HepG2 (cell line): ENCODE results near the gene IZUMO4. TPM values are rescaled to one million over a fixed set of nuclear protein-coding genes. Genes with fewer than 3 reads are reported as not detected.

Source experiments
- ATAC-seq: fragments of 200-7000 bp; cut with Tn5 transposase; 3 replicates; pipeline ENCODE4 v1.9.1; 2020; ENCODE audit warnings: mild to moderate bottlenecking, moderate library complexity
- BruUV-seq: library from RNA; stranded (reverse); fragments of 400-500 nt; replicated peaks from 2 replicates; lab custom pipeline; 2021; lab: Mats Ljungman, UMichigan
- CTCF ChIA-PET: fragments of 300-600 bp; formaldehyde crosslinking; extraction: SDS; loops from one replicate; lab custom pipeline; 2021; ENCODE audit warnings: low total read pairs, inconsistent platforms, low intra/inter-chr PET ratio; lab: Yijun Ruan, JAX
- POLR2A ChIA-PET: fragments of 350-600 bp; sonication (Branson Sonifier 250); formaldehyde crosslinking; loops from one replicate; lab custom pipeline; 2020; ENCODE audit warnings: antibody characterized with exemption, inconsistent platforms; lab: Yijun Ruan, JAX
- DNase-seq: peaks from one replicate; pipeline ENCODE4 v3.0.0-alpha.2; 2015; ENCODE audit warnings: low spot score
- FAIRE-seq: peaks from 3 replicates; lab custom pipeline; 2011; peaks lifted over from hg19 to GRCh38; lab: Jason Lieb, UNC
- H2AFZ ChIP-seq: one replicate; pipeline ENCODE4 v1.6.1; 2011; ENCODE audit warnings: low read length, inconsistent platforms
- H3K27ac ChIP-seq: fragments of 300-600 bp; 3 replicates; pipeline ENCODE4 v1.8.0; 2011; ENCODE audit warnings: mixed run types, mild to moderate bottlenecking, mixed read lengths, low read length, inconsistent platforms; ENCODE audit not compliant: insufficient read depth; ENCODE audit errors: extremely low read length
- H3K27me3 ChIP-seq, 2 experiments: fragments of 200-600 bp in 1 of 2; 2 replicates in 1 of 2; 3 replicates in 1 of 2; pipeline versions ENCODE4 v1.6.0 to v1.8.0; 2011; ENCODE audit warnings: low read length in 2 of 2, mild to moderate bottlenecking in 2 of 2, moderate library complexity in 2 of 2, inconsistent platforms in 1 of 2; ENCODE audit not compliant: insufficient read depth in 2 of 2, control insufficient read depth in 1 of 2
- H3K36me3 ChIP-seq, 2 experiments: fragments of 200-600 bp in 1 of 2; replicated peaks in 1 of 2; 2 replicates in 1 of 2; 3 replicates in 1 of 2; pipeline versions ENCODE4 v1.5.1 to v1.8.0; 2011; ENCODE audit warnings: low read length in 2 of 2, inconsistent platforms in 1 of 2; ENCODE audit not compliant: insufficient read depth in 2 of 2, control insufficient read depth in 1 of 2
- H3K4me1 ChIP-seq: 2 replicates; pipeline ENCODE4 v1.5.1; 2012; ENCODE audit warnings: low read length, inconsistent platforms; ENCODE audit not compliant: insufficient read depth
- H3K4me2 ChIP-seq: 2 replicates; pipeline ENCODE4 v1.6.0; 2011; ENCODE audit warnings: low read depth, low read length, inconsistent platforms
- H3K4me3 ChIP-seq, 3 experiments: fragments of 200-600 bp in 1 of 3; sonication (generic), shearing (Covaris generic) in 1 of 3; replicated peaks in 1 of 3; 2 replicates each; pipeline ENCODE4 v1.5.1; 2011 to 2016; ENCODE audit warnings: low read length in 3 of 3, inconsistent platforms in 2 of 3, low read depth in 2 of 3, mild to moderate bottlenecking in 2 of 3, control low read depth in 1 of 3, mixed read lengths in 1 of 3; ENCODE audit not compliant: insufficient read depth in 1 of 3
- H3K79me2 ChIP-seq: one replicate; pipeline ENCODE4 v1.6.1; 2011; ENCODE audit warnings: low read length, inconsistent platforms; ENCODE audit not compliant: insufficient read depth
- H3K9ac ChIP-seq: 2 replicates; pipeline ENCODE4 v1.6.0; 2011; ENCODE audit warnings: mild to moderate bottlenecking, low read depth, low read length, inconsistent platforms; ENCODE audit not compliant: insufficient read depth
- H3K9me3 ChIP-seq: 2 replicates; pipeline ENCODE4 v1.5.1; 2012; ENCODE audit warnings: mild to moderate bottlenecking, low read length
- H4K20me1 ChIP-seq: 2 replicates; pipeline ENCODE4 v1.6.0; 2011; ENCODE audit warnings: inconsistent platforms, mild to moderate bottlenecking, low read length, moderate library complexity; ENCODE audit not compliant: insufficient read depth
- ARHGAP35 ChIP-seq: sonication (generic); formaldehyde crosslinking; IDR thresholded peaks from 2 replicates; pipeline ENCODE4 v1.9.0; 2022; ENCODE audit warnings: mild to moderate bottlenecking, inconsistent platforms, moderate library complexity, missing genetic modification reagents, borderline replicate concordance
- FOXP1 ChIP-seq, 2 experiments: fragments of 450-650 bp in 1 of 2; IDR thresholded peaks; 2 replicates each; pipeline ENCODE4 v1.6.1; 2017 to 2018; ENCODE audit warnings: antibody characterized with exemption in 1 of 2
- PAWR ChIP-seq: sonication (generic); formaldehyde crosslinking; IDR thresholded peaks from 2 replicates; pipeline ENCODE4 v1.4.0; 2020; ENCODE audit warnings: missing genetic modification reagents, mild to moderate bottlenecking, borderline replicate concordance
- RAD21 ChIP-seq: fragments of 450-650 bp; formaldehyde crosslinking; IDR thresholded peaks from 2 replicates; pipeline ENCODE4 v1.5.0; 2020; ENCODE audit warnings: mild to moderate bottlenecking
- ZNF569 ChIP-seq: sonication (generic); formaldehyde crosslinking; IDR thresholded peaks from 2 replicates; pipeline ENCODE4 v1.5.0; 2020; ENCODE audit warnings: mild to moderate bottlenecking, missing genetic modification reagents, moderate library complexity, borderline replicate concordance
- ZNF746 ChIP-seq: sonication (generic); formaldehyde crosslinking; IDR thresholded peaks from 2 replicates; pipeline ENCODE4 v1.8.0; 2022; ENCODE audit warnings: mild to moderate bottlenecking, missing genetic modification reagents
- WGBS: methylation state at CpG from one replicate; pipeline ENCODE4 v1.1.6; 2017; ENCODE audit warnings: low lambda C conversion rate; 5-methylcytosine and 5-hydroxymethylcytosine counted together
- in situ Hi-C: cut with HindIII; loops from 2 replicates; pipeline ENCODE4 v1.10.0; 2017; ENCODE audit warnings: low pct_unique_long_range_greater_than_20kb; ENCODE audit not compliant: extremely low pct_ligation_motif_present
- intact Hi-C: fragments of 100-400 bp; cut with micrococcal nuclease; formaldehyde crosslinking; loops from one replicate; pipeline ENCODE4 v1.10.0; 2022; ENCODE audit not compliant: unreplicated experiment
- polyA plus RNA-seq, 8 experiments: library from polyadenylated mRNA; depleted of rRNA in 3 of 8; stranded (reverse) in 7 of 8; unstranded in 1 of 8; fragments of >200 nt; fragmentation: Illumina TruSeq in 4 of 8; extraction: Trizol in 4 of 8; gene quantifications; 2 replicates each; pipeline versions ENCODE4 v1.2.1 to v1.2.3, GENCODE V29; 2011 to 2016; ENCODE audit warnings: low read depth in 4 of 8, missing spikeins in 1 of 8, mixed read lengths in 1 of 8; ENCODE audit not compliant: insufficient read depth in 1 of 8
- total RNA-seq, 5 experiments: library from RNA; depleted of rRNA; stranded (reverse); fragments of >200 nt; fragmentation: Illumina TruSeq; extraction: Trizol; gene quantifications; 2 replicates each; pipeline ENCODE4 v1.2.3, GENCODE V29; 2016; ENCODE audit warnings: low read depth in 1 of 5
- TF ChIP-seq, protein P1 (sequence below): IDR thresholded peaks from 2 replicates; pipeline ENCODE4 v1.6.1; 2016; ENCODE audit warnings: missing compliant biosample characterization, missing genetic modification reagents, borderline replicate concordance

The IZUMO4 gene
- total and polyA plus RNA-seq, 2 of the 13 experiments (the other 11 are each of a cell fraction or from before 2014, with no cell fraction given), result 0.77 to 3.9 TPM

DNA sequence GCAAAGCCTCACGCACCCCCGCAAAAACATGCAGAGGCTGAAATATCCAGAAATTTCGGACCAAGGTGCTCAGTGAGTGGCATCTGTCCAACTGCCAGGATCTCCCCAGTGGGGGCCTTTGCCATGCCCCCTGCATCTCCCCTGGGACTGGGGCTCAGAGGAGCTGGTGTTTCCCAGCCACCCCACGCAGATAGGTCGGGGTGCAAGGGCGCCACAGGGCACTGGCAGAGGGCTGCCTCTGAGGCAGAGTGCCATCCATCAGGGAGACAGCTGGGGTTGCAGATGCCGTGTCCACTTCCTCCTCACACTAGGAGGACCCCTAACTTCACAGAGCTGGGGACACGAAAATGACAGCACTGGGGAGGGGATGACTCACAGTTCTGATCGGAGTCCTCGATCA, 26.3 kb downstream of the IZUMO4 start:
- CTCF ChIA-PET, result no interaction called here
- no peaks in the 10 kb centered on the region for H3K27me3 ChIP-seq
- intact Hi-C loops, result no loop called here
- DNase-seq, result no peak
- no peak overlapping the region for H2AFZ ChIP-seq
- H3K4me1 ChIP-seq, result no peaks in the 10 kb centered on the region
- no peak overlapping the region for H3K9ac ChIP-seq
- WGBS, result 90% methylated on average over 3 of the region's 10 CpGs
- no peak for FAIRE-seq
- H3K4me3 ChIP-seq, result no peak overlapping the region
- no peak overlapping the region for H3K4me2 ChIP-seq
- in situ Hi-C loops, result no loop called here
- ATAC-seq, result no peak
- H3K36me3 ChIP-seq, result peaks cover 34 to 73% of the 10 kb centered on the region in 2 experiments
- no TSS peak for BruUV-seq
- no peaks in the 10 kb centered on the region for H3K79me2 ChIP-seq
- H3K27ac ChIP-seq, result no peak overlapping the region
- no peaks in the 10 kb centered on the region for H3K9me3 ChIP-seq
- no peaks in the 10 kb centered on the region for H4K20me1 ChIP-seq
- TF ChIP-seq ZNF746 (CRISPR knock-in tag) (no peak), FOXP1 (IDR thresholded peaks at IDR 0.05) (no peak), FOXP1 (CRISPR knock-in tag; IDR thresholded peaks at IDR 0.05) (no peak), ZNF569 (CRISPR knock-in tag) (no peak), RAD21 (CRISPR knock-in tag) (no peak), ARHGAP35 (CRISPR knock-in tag) (no peak), PAWR (CRISPR knock-in tag) (no peak)
- TF ChIP-seq, protein P1, sequence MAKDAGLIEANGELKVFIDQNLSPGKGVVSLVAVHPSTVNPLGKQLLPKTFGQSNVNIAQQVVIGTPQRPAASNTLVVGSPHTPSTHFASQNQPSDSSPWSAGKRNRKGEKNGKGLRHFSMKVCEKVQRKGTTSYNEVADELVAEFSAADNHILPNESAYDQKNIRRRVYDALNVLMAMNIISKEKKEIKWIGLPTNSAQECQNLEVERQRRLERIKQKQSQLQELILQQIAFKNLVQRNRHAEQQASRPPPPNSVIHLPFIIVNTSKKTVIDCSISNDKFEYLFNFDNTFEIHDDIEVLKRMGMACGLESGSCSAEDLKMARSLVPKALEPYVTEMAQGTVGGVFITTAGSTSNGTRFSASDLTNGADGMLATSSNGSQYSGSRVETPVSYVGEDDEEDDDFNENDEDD (CRISPR knock-in tag), result no peak
- TF ChIP-seq, all 625 proteins: peak for 0
- POLR2A ChIA-PET, result no interaction called here
